Loucy (cell line): ENCODE data around the gene NLGN1.

Source experiments
- CTCF ChIP-seq: fragments of 200-600 bp; sonication (generic); conservative IDR thresholded peaks from 2 replicates; pipeline ENCODE4 v1.5.1; 2014; ENCODE audit warnings: mild to moderate bottlenecking, antibody characterized with exemption, low read length
- EZH2phosphoT487 ChIP-seq: fragments of 200-600 bp; IDR thresholded peaks from 2 replicates; pipeline ENCODE4 v1.6.1; 2018; ENCODE audit warnings: antibody characterized with exemption, mild to moderate bottlenecking, moderate library complexity, borderline replicate concordance

GRCh38 chr3:174002543-174002942 is 605.0 kb downstream of the NLGN1 start:
- peak; percentile 44 for TF ChIP-seq CTCF
- TF ChIP-seq EZH2phosphoT487: no peak
